ENCODE results near the gene NR1H4. TPM values are rescaled to one million over a fixed set of nuclear protein-coding genes. Genes with fewer than 3 reads are reported as not detected.

Gene NR1H4
- total and polyA plus RNA-seq, 9 of the 15 experiments (the other 6 are each of a cell fraction or from before 2014, with no cell fraction given) = 0.03 TPM; not detected in 8

DNA sequence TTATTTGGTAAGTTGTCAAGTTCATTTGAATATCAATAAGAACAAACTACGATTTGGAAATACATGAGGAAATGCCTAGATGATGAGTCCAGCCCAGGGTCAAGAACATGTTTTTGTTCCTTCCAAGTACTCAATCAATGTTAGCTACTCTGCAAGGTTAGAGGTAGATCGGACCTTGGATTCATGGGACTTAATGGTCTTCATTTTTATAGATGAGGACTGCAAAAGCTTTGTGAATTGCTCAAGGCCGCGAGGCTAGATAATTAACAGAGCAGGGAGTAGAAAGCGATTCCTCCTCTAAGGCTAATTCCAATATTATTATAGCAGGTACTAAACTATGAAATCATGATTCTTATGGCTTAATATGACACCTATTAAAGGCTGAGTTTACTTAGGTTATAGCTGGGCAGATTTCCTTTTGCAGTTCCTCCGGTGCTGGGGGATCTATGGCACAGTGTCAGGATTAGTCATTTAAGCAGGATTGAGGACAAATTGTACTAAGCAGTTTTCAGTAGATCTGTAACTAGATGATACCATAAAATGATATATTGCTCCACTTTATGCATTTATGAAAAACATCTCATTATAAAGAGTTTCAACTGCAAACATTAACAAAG lies 19.8 kb downstream of the NR1H4 start (continued):
- TF ChIP-seq, protein P1, sequence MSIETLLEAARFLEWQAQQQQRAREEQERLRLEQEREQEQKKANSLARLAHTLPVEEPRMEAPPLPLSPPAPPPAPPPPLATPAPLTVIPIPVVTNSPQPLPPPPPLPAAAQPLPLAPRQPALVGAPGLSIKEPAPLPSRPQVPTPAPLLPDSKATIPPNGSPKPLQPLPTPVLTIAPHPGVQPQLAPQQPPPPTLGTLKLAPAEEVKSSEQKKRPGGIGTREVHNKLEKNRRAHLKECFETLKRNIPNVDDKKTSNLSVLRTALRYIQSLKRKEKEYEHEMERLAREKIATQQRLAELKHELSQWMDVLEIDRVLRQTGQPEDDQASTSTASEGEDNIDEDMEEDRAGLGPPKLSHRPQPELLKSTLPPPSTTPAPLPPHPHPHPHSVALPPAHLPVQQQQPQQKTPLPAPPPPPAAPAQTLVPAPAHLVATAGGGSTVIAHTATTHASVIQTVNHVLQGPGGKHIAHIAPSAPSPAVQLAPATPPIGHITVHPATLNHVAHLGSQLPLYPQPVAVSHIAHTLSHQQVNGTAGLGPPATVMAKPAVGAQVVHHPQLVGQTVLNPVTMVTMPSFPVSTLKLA (conservative IDR thresholded peaks at IDR 0.05) = no peak
- no peak for TF ChIP-seq NCOR1 (IDR thresholded peaks at IDR 0.05)
- no peak for TF ChIP-seq SUPT5H (IDR thresholded peaks at IDR 0.05)
- TF ChIP-seq MCM3 (IDR thresholded peaks at IDR 0.05) = no peak
- TF ChIP-seq, protein P2, sequence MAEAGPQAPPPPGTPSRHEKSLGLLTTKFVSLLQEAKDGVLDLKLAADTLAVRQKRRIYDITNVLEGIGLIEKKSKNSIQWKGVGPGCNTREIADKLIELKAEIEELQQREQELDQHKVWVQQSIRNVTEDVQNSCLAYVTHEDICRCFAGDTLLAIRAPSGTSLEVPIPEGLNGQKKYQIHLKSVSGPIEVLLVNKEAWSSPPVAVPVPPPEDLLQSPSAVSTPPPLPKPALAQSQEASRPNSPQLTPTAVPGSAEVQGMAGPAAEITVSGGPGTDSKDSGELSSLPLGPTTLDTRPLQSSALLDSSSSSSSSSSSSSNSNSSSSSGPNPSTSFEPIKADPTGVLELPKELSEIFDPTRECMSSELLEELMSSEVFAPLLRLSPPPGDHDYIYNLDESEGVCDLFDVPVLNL (CRISPR knock-in tag; IDR thresholded peaks at IDR 0.05; ENCODE audit: low read depth) = no peak
- TF ChIP-seq, protein P3, sequence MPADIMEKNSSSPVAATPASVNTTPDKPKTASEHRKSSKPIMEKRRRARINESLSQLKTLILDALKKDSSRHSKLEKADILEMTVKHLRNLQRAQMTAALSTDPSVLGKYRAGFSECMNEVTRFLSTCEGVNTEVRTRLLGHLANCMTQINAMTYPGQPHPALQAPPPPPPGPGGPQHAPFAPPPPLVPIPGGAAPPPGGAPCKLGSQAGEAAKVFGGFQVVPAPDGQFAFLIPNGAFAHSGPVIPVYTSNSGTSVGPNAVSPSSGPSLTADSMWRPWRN (IDR thresholded peaks at IDR 0.05; ENCODE audit: low read depth) = no peak
- no peak for TF ChIP-seq HLTF (IDR thresholded peaks at IDR 0.05)
- TF ChIP-seq MEF2A (IDR thresholded peaks at IDR 0.05; ENCODE audit: control insufficient read depth, low read depth, low read length) = no peak
- TF ChIP-seq PRMT5 (CRISPR knock-in tag; IDR thresholded peaks at IDR 0.05) = no peak
- no peak for TF ChIP-seq EZH2 (IDR thresholded peaks at IDR 0.05; ENCODE audit: borderline replicate concordance, low read depth, low read length)
- no peak for TF ChIP-seq EHMT2 (IDR thresholded peaks at IDR 0.05)

All from K562 (cell line).